ENCODE data around the gene SS18L1. TPM values are rescaled to one million over a fixed set of nuclear protein-coding genes. Genes with fewer than 3 reads are reported as not detected.

The SS18L1 gene
- total and polyA plus RNA-seq, 7 donors, result 4.9 to 11.7 (median 9.5) TPM

GRCh38 chr20:62211216-62211615, 67.6 kb downstream of the SS18L1 start:
- no peaks in the 10 kb centered on the region for H3K36me3 ChIP-seq
- H3K27me3 ChIP-seq, result peaks cover 9 to 63% (median 48%) of the 10 kb centered on the region in 3 donors
- intact Hi-C loops (cut with DNase I), result no loop called here
- no peak for DNase-seq
- no peak for TF ChIP-seq CTCF (IDR thresholded peaks at IDR 0.05)
- no peak for TF ChIP-seq POLR2AphosphoS5 (IDR thresholded peaks at IDR 0.05)
- TF ChIP-seq POLR2A (IDR thresholded peaks at IDR 0.05), result no peak
- no peak for TF ChIP-seq EP300 (IDR thresholded peaks at IDR 0.05)
- no peak overlapping the region for H3K4me3 ChIP-seq
- 70 to 84% methylated on average over 8 of the region's 8 CpGs for whole genome bisulfite sequencing, 2 donors
- H3K4me1 ChIP-seq, result no peaks in the 10 kb centered on the region
- H3K9me3 ChIP-seq, result no peaks in the 10 kb centered on the region
- no peak overlapping the region for H3K27ac ChIP-seq

GRCh38 chr20:62211769-62212288, 68.3 kb downstream of the SS18L1 start:
- no peak for DNase-seq
- 67 to 74% methylated on average over 9 of the region's 9 CpGs for WGBS, 2 donors
- no peak overlapping the region for H3K27ac ChIP-seq
- no peaks in the 10 kb centered on the region for H3K9me3 ChIP-seq
- intact Hi-C loops (cut with DNase I), result no loop called here
- H3K27me3 ChIP-seq, result peaks cover 9 to 69% (median 53%) of the 10 kb centered on the region in 3 donors
- no peaks in the 10 kb centered on the region for H3K4me1 ChIP-seq
- no peaks in the 10 kb centered on the region for H3K36me3 ChIP-seq
- no peak overlapping the region for H3K4me3 ChIP-seq
- TF ChIP-seq POLR2A (IDR thresholded peaks at IDR 0.05) (no peak), CTCF (IDR thresholded peaks at IDR 0.05) (no peak), EP300 (IDR thresholded peaks at IDR 0.05) (no peak), POLR2AphosphoS5 (IDR thresholded peaks at IDR 0.05) (no peak)

GRCh38 chr20:62212299-62212698, 68.7 kb downstream of the SS18L1 start:
- no peak for TF ChIP-seq CTCF (IDR thresholded peaks at IDR 0.05)
- no peak for TF ChIP-seq POLR2A (IDR thresholded peaks at IDR 0.05)
- no peak for TF ChIP-seq EP300 (IDR thresholded peaks at IDR 0.05)
- no peak for TF ChIP-seq POLR2AphosphoS5 (IDR thresholded peaks at IDR 0.05)
- Histone ChIP-seq H3K4me1 (no peaks in the 10 kb centered on the region), H3K27ac (no peak overlapping the region), H3K9me3 (no peaks in the 10 kb centered on the region), H3K4me3 (no peak overlapping the region), H3K36me3 (no peaks in the 10 kb centered on the region), H3K27me3 (peaks cover 12 to 74% (median 57%) of the 10 kb centered on the region in 3 donors)
- 39 to 47% methylated on average over 10 of the region's 10 CpGs for WGBS, 2 donors
- intact Hi-C loops (cut with DNase I), result no loop called here
- no peak for DNase-seq

GRCh38 chr20:62214067-62214466, 70.5 kb downstream of the SS18L1 start:
- intact Hi-C loops (cut with DNase I), result no loop called here
- WGBS, 2 donors, result 25 to 54% methylated on average over 12 of the region's 12 CpGs
- TF ChIP-seq POLR2A (IDR thresholded peaks at IDR 0.05), result no peak

GRCh38 chr20:62215020-62215990, 71.7 kb downstream of the SS18L1 start:
- intact Hi-C loops (cut with DNase I), result no loop called here
- TF ChIP-seq POLR2A (IDR thresholded peaks at IDR 0.05), result no peak
- no peak for TF ChIP-seq POLR2AphosphoS5 (IDR thresholded peaks at IDR 0.05)
- no peak for TF ChIP-seq CTCF (IDR thresholded peaks at IDR 0.05)
- Histone ChIP-seq H3K36me3 (no peaks in the 10 kb centered on the region), H3K9me3 (no peaks in the 10 kb centered on the region), H3K4me1 (peaks cover 0 to 11% (median 10%) of the 10 kb centered on the region in 4 donors), H3K27ac (no peak overlapping the region), H3K27me3 (peaks cover 35 to 86% (median 77%) of the 10 kb centered on the region in 3 donors), H3K4me3 (no peak overlapping the region)
- WGBS, 2 donors, result 61 to 82% methylated on average over 29 of the region's 29 CpGs
- DNase-seq, result no peak

More at GRCh38 chr20:62214067-62214466, 70.5 kb downstream of the SS18L1 start:
- Histone ChIP-seq H3K4me1 (peaks cover 0 to 4% (median 1%) of the 10 kb centered on the region in 4 donors), H3K4me3 (no peak overlapping the region), H3K9me3 (no peaks in the 10 kb centered on the region), H3K27ac (no peak overlapping the region), H3K36me3 (no peaks in the 10 kb centered on the region), H3K27me3 (peaks cover 29 to 91% (median 75%) of the 10 kb centered on the region in 3 donors)
- DNase-seq, result no peak
